K562 (cell line): ENCODE results near the gene AQP1. TPM values are rescaled to one million over a fixed set of nuclear protein-coding genes. Genes with fewer than 3 reads are reported as not detected.

ENCODE experiments used
- ATAC-seq: fragments of 200-7000 bp; cut with Tn5 transposase; 3 replicates; pipeline ENCODE4 v1.9.1; 2020; ENCODE audit warnings: moderate library complexity
- BruUV-seq: library from RNA; stranded (reverse); fragments of 400-500 nt; replicated peaks from 2 replicates; lab custom pipeline; 2021; lab: Mats Ljungman, UMichigan
- CTCF ChIA-PET: fragments of 300-600 bp; formaldehyde crosslinking; extraction: SDS; loops from one replicate; lab custom pipeline; 2021; ENCODE audit warnings: low intra/inter-chr PET ratio; lab: Yijun Ruan, JAX
- POLR2A ChIA-PET: fragments of 300-600, 350-650 bp; sonication (Branson Sonifier 250); formaldehyde crosslinking; extraction: SDS; loops from one replicate; lab custom pipeline; 2021; ENCODE audit warnings: antibody characterized with exemption, inconsistent platforms; lab: Yijun Ruan, JAX
- DNase-seq, 4 experiments: peaks; one replicate each; pipeline versions ENCODE4 v3.0.0 to v3.0.0-alpha.2; 2011 to 2018; ENCODE audit warnings: low spot score in 3 of 4, mixed read lengths in 3 of 4; ENCODE audit errors: extremely low read depth in 1 of 4
- FAIRE-seq: peaks from 2 replicates; lab custom pipeline; 2011; peaks lifted over from hg19 to GRCh38; lab: Jason Lieb, UNC
- H2AFZ ChIP-seq: 2 replicates; pipeline ENCODE4 v1.6.0; 2011; ENCODE audit warnings: low read depth, low read length, control low read depth, inconsistent platforms
- H3K27ac ChIP-seq: fragments of 200-600 bp; 3 replicates; pipeline ENCODE4 v1.8.0; 2011; ENCODE audit warnings: low read depth, mild to moderate bottlenecking, control low read depth, inconsistent platforms, low read length, moderate library complexity, mixed read lengths; ENCODE audit errors: extremely low read depth
- H3K27me3 ChIP-seq, 2 experiments: fragments of 300-600 bp in 1 of 2; 2 replicates in 1 of 2; 3 replicates in 1 of 2; pipeline versions ENCODE4 v1.6.0 to v1.8.0; 2011; ENCODE audit warnings: inconsistent platforms in 2 of 2, low read length in 2 of 2, mild to moderate bottlenecking in 1 of 2, mixed read lengths in 1 of 2, moderate library complexity in 1 of 2; ENCODE audit not compliant: control insufficient read depth in 2 of 2, insufficient read depth in 2 of 2
- H3K36me3 ChIP-seq: fragments of 300-600 bp; 3 replicates; pipeline ENCODE4 v1.8.0; 2011; ENCODE audit warnings: mild to moderate bottlenecking, low read length, inconsistent platforms; ENCODE audit not compliant: control insufficient read depth, insufficient read depth
- H3K4me1 ChIP-seq, 2 experiments: fragments of 200-600 bp in 1 of 2; replicated peaks in 1 of 2; 2 replicates in 1 of 2; 3 replicates in 1 of 2; pipeline versions ENCODE4 v1.5.1 to v1.8.0; 2011; ENCODE audit warnings: inconsistent platforms in 2 of 2, low read length in 2 of 2, mild to moderate bottlenecking in 1 of 2, mixed read lengths in 1 of 2, moderate library complexity in 1 of 2; ENCODE audit not compliant: control insufficient read depth in 2 of 2, insufficient read depth in 2 of 2
- H3K4me2 ChIP-seq: 2 replicates; pipeline ENCODE4 v1.6.1; 2011; ENCODE audit warnings: low read length, control low read depth, inconsistent platforms, mixed read lengths; ENCODE audit not compliant: insufficient read depth
- H3K4me3 ChIP-seq: fragments of 200-600 bp; sonication (generic), shearing (Covaris generic); 2 replicates; pipeline ENCODE4 v1.5.1; 2016; ENCODE audit warnings: control low read depth, inconsistent platforms
- H3K79me2 ChIP-seq: fragments of 200-600 bp; 3 replicates; pipeline ENCODE4 v1.8.0; 2011; ENCODE audit warnings: low read length, inconsistent platforms; ENCODE audit not compliant: control insufficient read depth, insufficient read depth
- H3K9ac ChIP-seq, 2 experiments: 2 replicates each; pipeline versions ENCODE4 v1.6.0 to v1.6.1; 2011; ENCODE audit warnings: low read depth in 2 of 2, low read length in 2 of 2, control low read depth in 1 of 2, inconsistent platforms in 1 of 2, mild to moderate bottlenecking in 1 of 2, mixed read lengths in 1 of 2; ENCODE audit not compliant: insufficient read depth in 1 of 2
- H3K9me1 ChIP-seq: one replicate; pipeline ENCODE4 v1.6.0; 2011; ENCODE audit warnings: inconsistent platforms, mild to moderate bottlenecking, low read length, moderate library complexity; ENCODE audit not compliant: control insufficient read depth, insufficient read depth
- H3K9me3 ChIP-seq: replicated peaks from 2 replicates; pipeline ENCODE4 v1.5.1; 2011; ENCODE audit warnings: low read depth, low read length, inconsistent platforms; ENCODE audit not compliant: control insufficient read depth, insufficient read depth
- H4K20me1 ChIP-seq: replicated peaks from 2 replicates; pipeline ENCODE4 v1.6.1; 2011; ENCODE audit warnings: low read length, inconsistent platforms, mixed read lengths; ENCODE audit not compliant: control insufficient read depth, insufficient read depth
- ATF4 ChIP-seq: fragments of 450-650 bp; formaldehyde crosslinking; IDR thresholded peaks from 2 replicates; pipeline ENCODE4 v1.4.0; 2022; ENCODE audit warnings: mild to moderate bottlenecking, moderate library complexity
- CBX3 ChIP-seq, 2 experiments: IDR thresholded peaks; 1 replicate in 1 of 2; 2 replicates in 1 of 2; pipeline ENCODE4 v1.6.1; 2012; ENCODE audit warnings: inconsistent platforms in 2 of 2, low read length in 2 of 2, borderline replicate concordance in 1 of 2, control low read depth in 1 of 2
- FOXJ3 ChIP-seq: sonication (generic); formaldehyde crosslinking; IDR thresholded peaks from 2 replicates; pipeline ENCODE4 v1.4.0; 2020; ENCODE audit warnings: mild to moderate bottlenecking, missing genetic modification reagents
- GATAD2A ChIP-seq: fragments of 450-650 bp; IDR thresholded peaks from 2 replicates; pipeline ENCODE4 v1.6.1; 2017
- HDAC2 ChIP-seq: fragments of 450-650 bp; IDR thresholded peaks from 2 replicates; pipeline ENCODE4 v1.6.1; 2016; ENCODE audit warnings: mild to moderate bottlenecking
- HDAC3 ChIP-seq: fragments of 450-650 bp; IDR thresholded peaks from 2 replicates; pipeline ENCODE4 v1.6.1; 2018; ENCODE audit warnings: borderline replicate concordance, mild to moderate bottlenecking, moderate library complexity; ENCODE audit not compliant: partially characterized antibody
- MEF2D ChIP-seq: conservative IDR thresholded peaks from 2 replicates; pipeline ENCODE4 v1.6.1; 2016; ENCODE audit warnings: low read depth, missing genetic modification characterization, missing compliant biosample characterization
- MTA1 ChIP-seq: fragments of 450-650 bp; IDR thresholded peaks from 2 replicates; pipeline ENCODE4 v1.6.1; 2017; ENCODE audit warnings: borderline replicate concordance
- MYC ChIP-seq, 2 experiments: fragments of 250-450 bp in 1 of 2; sonication (Bioruptor Pico) in 1 of 2; IDR thresholded peaks; 2 replicates each; pipeline versions ENCODE4 v1.5.1 to v1.6.1; 2012 to 2021; ENCODE audit warnings: low read depth in 2 of 2, borderline replicate concordance in 1 of 2, improper control_type of control experiment in 1 of 2, low read length in 1 of 2, mild to moderate bottlenecking in 1 of 2, moderate library complexity in 1 of 2
- PBX2 ChIP-seq, 2 experiments: IDR thresholded peaks in 1 of 2; conservative IDR thresholded peaks in 1 of 2; 2 replicates each; pipeline ENCODE4 v1.6.1; 2016; ENCODE audit warnings: low read depth in 2 of 2, mild to moderate bottlenecking in 1 of 2, missing compliant biosample characterization in 1 of 2, missing genetic modification characterization in 1 of 2, moderate library complexity in 1 of 2
- TAF1 ChIP-seq: IDR thresholded peaks from 2 replicates; pipeline ENCODE4 v1.6.1; 2011; ENCODE audit warnings: mild to moderate bottlenecking, low read length, moderate library complexity; ENCODE audit not compliant: insufficient read depth, control insufficient read depth, severe bottlenecking; ENCODE audit errors: extremely low read depth
- TRIM28 ChIP-seq: fragments of 450-650 bp; IDR thresholded peaks from 2 replicates; pipeline ENCODE4 v1.6.1; 2017
- WGBS: fragments of 100-300 bp; shearing (Covaris generic); methylation state at CpG from one replicate; pipeline ENCODE4 v1.1.6; 2016; ENCODE audit warnings: low coverage, mixed read lengths; ENCODE audit not compliant: insufficient coverage; ENCODE audit errors: missing lambda C conversion rate; 5-methylcytosine and 5-hydroxymethylcytosine counted together
- in situ Hi-C: fragments of 300-500 bp; cut with MboI; formaldehyde crosslinking; loops from 4 replicates; pipeline ENCODE4 v1.15.0; 2018; ENCODE audit warnings: inconsistent platforms, mixed read lengths
- intact Hi-C: fragments of 100-400 bp; cut with micrococcal nuclease; formaldehyde crosslinking; loops from 2 replicates; pipeline ENCODE4 v1.14.2; 2022
- polyA plus RNA-seq, 8 experiments: library from polyadenylated mRNA; depleted of rRNA in 4 of 8; stranded (reverse) in 5 of 8; unstranded in 3 of 8; fragments of >200 nt; fragmentation: Nextera tagmentation in 2 of 8; fragmentation: Illumina TruSeq in 1 of 8; extraction: Ambion mirVana in 2 of 8; extraction: Trizol in 1 of 8; gene quantifications; 2 replicates each; pipeline versions ENCODE4 v1.2.1 to v1.2.3, GENCODE V29; 2011 to 2014; ENCODE audit warnings: inconsistent platforms in 1 of 8, missing spikeins in 1 of 8
- total RNA-seq, 7 experiments: library from RNA; depleted of rRNA in 6 of 7; stranded (reverse); fragments of >200 nt in 6 of 7; fragmentation: Illumina TruSeq in 2 of 7; extraction: Trizol in 2 of 7; gene quantifications; 2 replicates each; pipeline versions ENCODE4 v1.2.1 to v1.2.3, GENCODE V29; 2011 to 2021; ENCODE audit warnings: low replicate concordance in 1 of 7

Gene AQP1
- total and polyA plus RNA-seq, 9 of the 15 experiments (the other 6 are each of a cell fraction or from before 2014, with no cell fraction given) = 0.18 to 12.6 (median 4.1) TPM

GRCh38 chr7:30956704-30957103 is 45.1 kb downstream of the AQP1 start:
- in situ Hi-C loops = no loop called here
- TF ChIP-seq CBX3 (IDR thresholded peaks at IDR 0.05; ENCODE audit: borderline replicate concordance in 1 of 2, low read length in 2 of 2) (peak in 1 of 2 experiments; percentile 90; a peak in 2 of 3 replicates), TRIM28 (peak; percentile 61; the same call in 1 of the 2 replicates), MEF2D (no peak)

GRCh38 chr7:30963842-30964241 is 52.2 kb downstream of the AQP1 start, which contains the start of gene GHRHR:
TSS of gene GHRHR (plus strand) at chr7:30963953. CDS start at chr7:30964069, 116 bp downstream.
- Histone ChIP-seq H3K9me3 (no peaks in the 10 kb centered on the region), H2AFZ (no peak within 1 kb of the TSS), H4K20me1 (no peaks in the 10 kb centered on the region), H3K27me3 (peaks cover 8 to 37% of the 10 kb centered on the region in 2 experiments), H3K4me2 (no peak within 1 kb of the TSS), H3K9ac (peak within 1 kb of the TSS in 1 of 2 experiments; percentile 59; a peak in 2 of 4 replicates), H3K4me3 (no peak within 1 kb of the TSS), H3K9me1 (no peaks in the 10 kb centered on the region), H3K79me2 (no peaks in the 10 kb centered on the region; the same call in 2 of the 3 replicates), H3K36me3 (no peaks in the 10 kb centered on the region), H3K27ac (no peak within 1 kb of the TSS), H3K4me1 (peaks cover 0 to 4% of the 10 kb centered on the region in 2 experiments; a peak in 1 of 5 replicates)
- CTCF ChIA-PET = no interaction called here
- BruUV-seq = no TSS peak
- POLR2A ChIA-PET = interaction anchor here (0.7 to 1.6 kb wide), 3 partner anchors 8 to 182 kb away, joined by 3 to 4 read pairs (median 3); no protein-coding TSS in a partner anchor
- intact Hi-C loops (no loop called here), in situ Hi-C loops (no loop called here)
- no peak for FAIRE-seq
- DNase-seq = no peak
- 2% methylated on average over 11 of the region's 11 CpGs for WGBS
- peak; percentile 69 for ATAC-seq
- TF ChIP-seq MYC (IDR thresholded peaks at IDR 0.05; ENCODE audit: low read depth, low read length) (no peak), MYC (CRISPR knock-in tag; IDR thresholded peaks at IDR 0.05; ENCODE audit: borderline replicate concordance, low read depth) (no peak), TAF1 (no peak), PBX2 (CRISPR knock-in tag; IDR thresholded peaks at IDR 0.05; ENCODE audit: low read depth) (no peak), PBX2 (tag; conservative IDR thresholded peaks at IDR 0.05; ENCODE audit: low read depth) (no peak), HDAC2 (no peak), GATAD2A (no peak), ATF4 (no peak), MTA1 (no peak), HDAC3 (no peak), FOXJ3 (no peak)

More at GRCh38 chr7:30956704-30957103, 45.1 kb downstream of the AQP1 start:
- ATAC-seq = no peak
- H4K20me1 ChIP-seq = no peaks in the 10 kb centered on the region
- H3K4me2 ChIP-seq = no peak overlapping the region
- ChIA-PET CTCF (no interaction called here), POLR2A (no interaction called here)
- H3K4me1 ChIP-seq = no peaks in the 10 kb centered on the region
- intact Hi-C loops = no loop called here
- H3K9me1 ChIP-seq = no peaks in the 10 kb centered on the region
- no peak overlapping the region for H2AFZ ChIP-seq
- FAIRE-seq = no peak
- H3K27ac ChIP-seq = no peak overlapping the region
- no TSS peak for BruUV-seq
- H3K9me3 ChIP-seq = peaks cover 4% of the 10 kb centered on the region; the same call in 1 of the 2 replicates
- H3K4me3 ChIP-seq = no peak overlapping the region
- H3K27me3 ChIP-seq = no peaks in the 10 kb centered on the region; a peak in 1 of 5 replicates
- no peaks in the 10 kb centered on the region for H3K36me3 ChIP-seq
- H3K9ac ChIP-seq = no peak overlapping the region
- no peak for DNase-seq
- H3K79me2 ChIP-seq = no peaks in the 10 kb centered on the region
- 80% methylated on average over 1 of the region's 1 CpG for WGBS
